ENCODE measurements around the gene CRHR1.

The CRHR1 gene

GRCh38 chr17:45871718-45872117, 87.6 kb downstream of the CRHR1 start:
- no peak for DNase-seq

- no peak for DNase-seq
Measured at GRCh38 chr17:45873728-45874127, 89.6 kb downstream of the CRHR1 start.

- no peak for DNase-seq
Measured at GRCh38 chr17:45874151-45874550, 90.0 kb downstream of the CRHR1 start.

GRCh38 chr17:45876539-45876938, 92.4 kb downstream of the CRHR1 start:
- DNase-seq = no peak

GRCh38 chr17:45877467-45877866, 93.3 kb downstream of the CRHR1 start:
- no peak for DNase-seq

- no peak for DNase-seq
Measured at GRCh38 chr17:45883063-45883462, 98.9 kb downstream of the CRHR1 start.
